HPDE6-E6E7 (cell line): ENCODE measurements around the gene KRTAP3-3.

ENCODE experiments used
- DNase-seq: peaks from one replicate; pipeline ENCODE4 v3.0.0; 2011; ENCODE audit warnings: missing footprints; ENCODE audit errors: extremely low spot score

The KRTAP3-3 gene

DNA sequence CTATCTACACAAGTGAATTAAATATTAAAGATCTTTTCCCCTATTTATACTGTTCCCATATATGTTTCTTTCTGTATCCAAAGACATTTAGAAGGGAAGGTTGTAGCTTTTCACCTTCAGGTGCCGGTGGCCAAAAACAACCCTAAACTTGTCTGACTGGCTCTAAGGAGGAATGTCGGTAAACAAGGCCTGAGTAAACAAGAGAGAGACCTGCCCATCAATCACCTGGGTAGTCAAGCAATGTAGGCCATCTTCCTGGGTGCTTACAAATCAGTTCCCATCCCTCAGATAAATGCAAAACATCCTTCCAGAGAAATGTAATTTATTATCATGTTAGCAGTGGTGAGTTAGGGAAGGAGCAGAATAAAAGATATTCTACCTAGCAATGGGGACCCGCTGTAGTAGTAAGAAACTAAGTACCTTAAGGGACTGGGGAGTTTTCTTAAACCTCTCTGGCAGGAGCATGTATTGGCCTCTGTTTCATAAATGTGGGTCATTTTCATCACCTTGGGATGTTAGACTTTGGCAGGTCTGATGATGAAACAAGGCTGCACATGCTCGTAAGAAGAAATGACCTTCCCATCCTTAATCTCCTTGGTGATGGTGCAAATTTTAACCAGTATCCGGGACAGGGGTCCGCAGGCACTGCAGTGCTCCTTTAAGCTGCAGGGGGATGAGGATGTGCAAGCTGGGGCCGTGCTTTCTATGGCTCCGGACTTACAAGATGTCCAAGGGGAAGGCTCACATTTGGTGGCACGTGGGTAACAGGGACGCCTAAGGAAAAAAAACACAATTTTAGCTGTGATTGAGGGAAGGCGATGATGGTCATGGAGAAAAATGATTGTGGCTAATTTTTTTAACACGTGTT, 35.6 kb downstream of the KRTAP3-3 start:
- DNase-seq, result peak; percentile 42

- DNase-seq, result peak; percentile 58
Measured at GRCh38 chr17:40956401-40957254, 37.3 kb downstream of the KRTAP3-3 start.

- peak; percentile 79 for DNase-seq
Measured at GRCh38 chr17:40953881-40954280, 40.1 kb downstream of the KRTAP3-3 start.

- peak; percentile 22 for DNase-seq
Measured at GRCh38 chr17:40952661-40953060, 41.3 kb downstream of the KRTAP3-3 start.

GRCh38 chr17:40952154-40952553, 41.8 kb downstream of the KRTAP3-3 start:
- no peak for DNase-seq

DNA sequence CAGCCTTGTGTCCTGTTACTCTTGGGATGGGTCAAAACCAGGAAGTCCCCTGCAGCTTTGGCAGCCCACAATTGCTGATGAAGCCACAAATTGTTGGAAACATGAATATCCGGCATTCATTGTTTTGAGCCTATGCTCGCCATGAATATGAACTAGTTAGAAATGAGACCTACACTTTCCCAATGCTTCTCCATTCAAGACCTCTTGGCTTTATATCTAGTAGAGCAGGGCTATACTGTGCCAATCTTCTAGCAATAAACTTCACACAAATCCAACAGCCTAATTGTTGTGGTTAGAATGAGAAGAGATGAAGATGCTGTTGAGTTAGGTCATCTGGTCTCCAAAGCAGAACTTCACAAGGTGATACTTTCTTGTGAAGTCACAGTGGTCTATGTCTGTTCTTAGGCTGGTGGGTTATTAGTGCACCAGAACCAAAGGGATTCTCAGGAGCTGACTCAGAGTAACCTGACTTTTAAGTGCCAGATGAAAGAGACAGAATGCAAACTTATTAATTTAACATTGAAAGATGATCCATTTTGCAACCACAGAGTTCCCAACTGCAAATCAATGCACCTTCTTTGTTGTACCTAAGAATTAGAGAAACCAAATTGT, 42.8 kb downstream of the KRTAP3-3 start:
- DNase-seq, result no peak

DNA sequence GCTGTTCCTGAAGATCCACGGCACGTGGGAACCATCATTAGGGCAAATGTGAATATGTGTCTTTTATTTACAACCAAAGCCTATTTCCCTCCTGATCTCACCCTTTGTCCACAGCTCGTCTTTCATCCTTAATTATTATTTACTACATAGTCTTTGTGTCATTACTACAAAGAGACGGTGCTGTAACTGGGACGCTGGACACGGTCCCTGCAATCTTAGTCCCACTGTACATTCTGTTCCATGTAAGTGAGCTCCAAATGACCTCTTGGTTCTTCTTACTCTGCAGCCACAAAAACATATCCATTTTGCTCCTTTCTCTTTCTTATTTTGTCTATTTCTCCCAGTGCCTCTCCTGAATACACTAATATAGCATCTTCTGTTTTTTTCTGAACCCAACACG, 43.8 kb downstream of the KRTAP3-3 start:
- no peak for DNase-seq

- no peak for DNase-seq
Measured at GRCh38 chr17:40949418-40949817, 44.5 kb downstream of the KRTAP3-3 start.

GRCh38 chr17:40947929-40948328, 46.0 kb downstream of the KRTAP3-3 start:
- no peak for DNase-seq

- no peak for DNase-seq
Measured at GRCh38 chr17:40945414-40945813, 48.5 kb downstream of the KRTAP3-3 start.

DNA sequence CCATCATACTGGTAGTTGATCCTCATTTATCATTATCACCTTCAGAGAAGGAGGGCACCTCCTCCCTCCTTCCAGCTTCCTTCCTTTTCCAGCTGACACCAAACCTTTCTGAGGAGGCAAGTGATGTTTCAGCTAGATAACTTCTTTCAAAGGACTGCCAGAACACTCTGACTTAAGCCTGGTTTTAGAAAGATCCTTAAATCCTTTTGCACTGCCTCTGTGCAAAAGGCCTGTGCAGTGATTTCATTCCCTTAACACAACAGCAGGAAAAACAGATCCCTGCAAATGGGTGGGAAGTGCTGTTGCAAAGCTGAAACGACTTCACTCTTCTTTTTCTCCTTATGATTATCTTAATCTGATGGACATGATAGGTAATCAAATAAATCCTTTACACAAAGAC, 49.4 kb downstream of the KRTAP3-3 start:
- DNase-seq, result no peak
